Liver (tissue), 9 donors: Measurements from ENCODE around the gene CYB561D2. TPM values are rescaled to one million over a fixed set of nuclear protein-coding genes. Genes with fewer than 3 reads are reported as not detected.

Experiments
- DNase-seq: peaks from one replicate; pipeline ENCODE4 v3.0.0-alpha.2; 2017; ENCODE audit warnings: low spot score
- H3K27ac ChIP-seq, 2 donors: one replicate each; pipeline ENCODE4 v1.7.0; 2013; ENCODE audit warnings: inconsistent platforms in 2 of 2, low read length in 2 of 2, control low read depth in 1 of 2, low read depth in 1 of 2, mild to moderate bottlenecking in 1 of 2
- H3K27me3 ChIP-seq, 4 donors: one replicate each; pipeline versions ENCODE4 v1.6.1 to v1.7.0; 2013; ENCODE audit warnings: low read length in 3 of 4, inconsistent platforms in 1 of 4, mild to moderate bottlenecking in 1 of 4, moderate library complexity in 1 of 4; ENCODE audit not compliant: control insufficient read depth in 4 of 4, insufficient read depth in 4 of 4
- H3K36me3 ChIP-seq, 4 donors: one replicate each; pipeline versions ENCODE4 v1.6.1 to v1.7.0; 2013; ENCODE audit warnings: low read length in 3 of 4, mild to moderate bottlenecking in 3 of 4, low read depth in 1 of 4, moderate library complexity in 1 of 4; ENCODE audit not compliant: control insufficient read depth in 4 of 4, insufficient read depth in 3 of 4
- H3K4me1 ChIP-seq, 4 donors: one replicate each; pipeline versions ENCODE4 v1.6.1 to v1.7.0; 2013; ENCODE audit warnings: low read length in 3 of 4, mild to moderate bottlenecking in 3 of 4, moderate library complexity in 1 of 4; ENCODE audit not compliant: control insufficient read depth in 4 of 4, insufficient read depth in 4 of 4
- H3K4me3 ChIP-seq, 3 donors: one replicate each; pipeline versions ENCODE4 v1.6.1 to v1.7.0; 2013; ENCODE audit warnings: low read length in 3 of 3, control low read depth in 1 of 3, low read depth in 1 of 3, mild to moderate bottlenecking in 1 of 3
- H3K9ac ChIP-seq, 2 donors: one replicate each; pipeline ENCODE4 v1.7.0; 2013; ENCODE audit warnings: low read length in 2 of 2, mild to moderate bottlenecking in 2 of 2, moderate library complexity in 2 of 2, control low read depth in 1 of 2, low read depth in 1 of 2
- H3K9me3 ChIP-seq, 4 donors: one replicate each; pipeline versions ENCODE4 v1.6.1 to v1.7.0; 2013; ENCODE audit warnings: low read length in 3 of 4; ENCODE audit not compliant: control insufficient read depth in 4 of 4
- ATF3 ChIP-seq: IDR thresholded peaks from 2 replicates; pipeline ENCODE4 v1.6.1; 2016; ENCODE audit warnings: antibody characterized with exemption
- CTCF ChIP-seq: fragments of 150-350 bp; IDR thresholded peaks from 2 replicates; pipeline ENCODE4 v1.5.1; 2017; ENCODE audit warnings: improper control_type of control experiment, low read depth, low read length; ENCODE audit not compliant: missing input control
- EGR1 ChIP-seq, 2 donors: IDR thresholded peaks; 2 replicates each; pipeline ENCODE4 v1.6.1; 2016 to 2018; ENCODE audit warnings: antibody characterized with exemption in 2 of 2, low read depth in 2 of 2
- FOXA1 ChIP-seq: IDR thresholded peaks from 2 replicates; pipeline ENCODE4 v1.6.1; 2016; ENCODE audit warnings: antibody characterized with exemption
- FOXA2 ChIP-seq: IDR thresholded peaks from 2 replicates; pipeline ENCODE4 v1.6.1; 2016; ENCODE audit warnings: antibody characterized with exemption
- GABPA ChIP-seq, 2 donors: IDR thresholded peaks in 1 of 2; conservative IDR thresholded peaks in 1 of 2; 2 replicates each; pipeline ENCODE4 v1.6.1; 2016; ENCODE audit warnings: antibody characterized with exemption in 2 of 2, mild to moderate bottlenecking in 1 of 2, moderate library complexity in 1 of 2
- HNF4A ChIP-seq, 2 donors: conservative IDR thresholded peaks; 2 replicates each; pipeline ENCODE4 v1.6.1; 2016; ENCODE audit warnings: antibody characterized with exemption in 2 of 2, mild to moderate bottlenecking in 2 of 2
- HNF4G ChIP-seq: IDR thresholded peaks from 2 replicates; pipeline ENCODE4 v1.6.1; 2016; ENCODE audit warnings: antibody characterized with exemption
- JUND ChIP-seq, 2 donors: IDR thresholded peaks; 2 replicates each; pipeline ENCODE4 v1.6.1; 2016; ENCODE audit warnings: antibody characterized with exemption in 2 of 2
- MAX ChIP-seq: IDR thresholded peaks from 2 replicates; pipeline ENCODE4 v1.6.1; 2016; ENCODE audit warnings: antibody characterized with exemption
- RAD21 ChIP-seq, 2 donors: IDR thresholded peaks; 2 replicates each; pipeline ENCODE4 v1.6.1; 2016; ENCODE audit warnings: antibody characterized with exemption in 2 of 2, mild to moderate bottlenecking in 2 of 2
- REST ChIP-seq: IDR thresholded peaks from 2 replicates; pipeline ENCODE4 v1.6.1; 2016; ENCODE audit warnings: antibody characterized with exemption, mild to moderate bottlenecking
- RXRA ChIP-seq, 2 donors: IDR thresholded peaks; 2 replicates each; pipeline ENCODE4 v1.6.1; 2017 to 2018; ENCODE audit warnings: antibody characterized with exemption in 2 of 2, mild to moderate bottlenecking in 1 of 2
- SP1 ChIP-seq: IDR thresholded peaks from 2 replicates; pipeline ENCODE4 v1.6.1; 2018; ENCODE audit warnings: antibody characterized with exemption, mild to moderate bottlenecking
- YY1 ChIP-seq: IDR thresholded peaks from 2 replicates; pipeline ENCODE4 v1.6.1; 2016; ENCODE audit warnings: antibody characterized with exemption, mild to moderate bottlenecking
- ZBTB33 ChIP-seq: IDR thresholded peaks from 2 replicates; pipeline ENCODE4 v1.6.1; 2016; ENCODE audit warnings: antibody characterized with exemption
- WGBS: extraction: QIAGEN DNeasy Blood & Tissue Kit; methylation state at CpG from one replicate; pipeline ENCODE4 v1.1.7; 2013; 5-methylcytosine and 5-hydroxymethylcytosine counted together
- polyA plus RNA-seq, 2 donors: library from polyadenylated mRNA; stranded (reverse) in 1 of 2; unstranded in 1 of 2; fragments of 200-250 nt in 1 of 2; fragments of >200 nt in 1 of 2; fragmentation: Nextera tagmentation in 1 of 2; extraction: Ambion mirVana in 1 of 2; gene quantifications; one replicate each; pipeline versions ENCODE4 v1.2.1 to v1.2.3, GENCODE V29; 2013 to 2015
- total RNA-seq, 2 donors: library from RNA; depleted of rRNA; stranded (reverse); fragments of >200 nt; gene quantifications; one replicate each; pipeline ENCODE4 v1.2.3, GENCODE V29; 2014
- donor health status: healthy.
- donor health status: healthy.
- donor health status: healthy.
- donor health status: healthy.
- donor health status: healthy.

CYB561D2 gene
- total and polyA plus RNA-seq, 4 donors = 12.3 to 28.2 (median 22.1) TPM

- no peak for TF ChIP-seq ATF3
These were observed 14.0 kb downstream of the CYB561D2 start (continued) for GRCh38 chr3:50364573-50365079.

GRCh38 chr3:50365080-50365841, 14.6 kb downstream of the CYB561D2 start:
- H3K4me3 ChIP-seq = peak overlapping the region; percentile 47 to 63 (median 53)
- H3K4me1 ChIP-seq = peaks cover 0 to 10% (median 6%) of the 10 kb centered on the region in 4 donors
- H3K27me3 ChIP-seq = no peaks in the 10 kb centered on the region
- WGBS = 9% methylated on average over 53 of the region's 53 CpGs
- no peaks in the 10 kb centered on the region for H3K9me3 ChIP-seq
- peak; percentile 94 for DNase-seq
- H3K9ac ChIP-seq = peak overlapping the region in 1 of 2 donors; percentile 14
- no peak overlapping the region for H3K27ac ChIP-seq
- no peak for TF ChIP-seq RXRA (IDR thresholded peaks at IDR 0.05)
- no peak for TF ChIP-seq MAX
- no peak for TF ChIP-seq REST
- no peak for TF ChIP-seq HNF4A (conservative IDR thresholded peaks at IDR 0.05)
- no peak for TF ChIP-seq GABPA (IDR thresholded peaks at IDR 0.05 in 1 of 2, conservative IDR thresholded peaks at IDR 0.05 in 1 of 2)
- no peak for TF ChIP-seq YY1
- no peak for TF ChIP-seq HNF4G
- TF ChIP-seq CTCF = no peak
- TF ChIP-seq FOXA1 = no peak
- no peak for TF ChIP-seq SP1
- no peak for TF ChIP-seq RAD21 (IDR thresholded peaks at IDR 0.05)
- no peak for TF ChIP-seq ATF3
- no peak for TF ChIP-seq ZBTB33
- TF ChIP-seq JUND (IDR thresholded peaks at IDR 0.05) = no peak
- TF ChIP-seq FOXA2 = no peak
- no peak for TF ChIP-seq EGR1 (IDR thresholded peaks at IDR 0.05; ENCODE audit: low read depth in 2 of 2)
- H3K36me3 ChIP-seq = no peaks in the 10 kb centered on the region
